Right kidney (tissue), 9 donors: ENCODE results near the gene GPSM3.
"Not testable (repeated sequence)": the region's sequence is repeated elsewhere in the genome, so short reads cannot be mapped to it uniquely, and the experiment has no call there.

Experiments
- DNase-seq: peaks from one replicate; pipeline ENCODE4 v3.0.0-alpha.2; 2016
- long read RNA-seq, 8 donors: transcript quantifications; one replicate each; lab custom pipeline, GENCODE V29; 2026

GPSM3 gene, protein sequence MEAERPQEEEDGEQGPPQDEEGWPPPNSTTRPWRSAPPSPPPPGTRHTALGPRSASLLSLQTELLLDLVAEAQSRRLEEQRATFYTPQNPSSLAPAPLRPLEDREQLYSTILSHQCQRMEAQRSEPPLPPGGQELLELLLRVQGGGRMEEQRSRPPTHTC
- long read RNA-seq, donor 1, partial matches to known transcripts = 0 of 4 reads
- long read RNA-seq, donor 1, other reads (novel, unspliced or antisense) = 0 of 4 reads
- long read RNA-seq, donor 2, partial matches to known transcripts = 0 of 4 reads
- long read RNA-seq, donor 2, other reads (novel, unspliced or antisense) = 0 of 4 reads
- long read RNA-seq, donor 3 = 0 reads
- long read RNA-seq, donor 4, partial matches to known transcripts = 0 of 3 reads
- long read RNA-seq, donor 4, other reads (novel, unspliced or antisense) = 0 of 3 reads
- long read RNA-seq, donor 5, transcript GPSM3-206 (4 exons, 1,476 nt) = major isoform, 5 of 5 reads
- long read RNA-seq, donor 5, partial matches to known transcripts = 0 of 5 reads
- long read RNA-seq, donor 5, other reads (novel, unspliced or antisense) = 0 of 5 reads
- long read RNA-seq, donor 6, partial matches to known transcripts = 5 of 6 reads
- long read RNA-seq, donor 6, other reads (novel, unspliced or antisense) = 0 of 6 reads
- long read RNA-seq, donor 7, transcript GPSM3-206 (4 exons, 1,476 nt) = major isoform, 6 of 17 reads
- long read RNA-seq, donor 7, partial matches to known transcripts = 9 of 17 reads
- long read RNA-seq, donor 7, other reads (novel, unspliced or antisense) = 0 of 17 reads
- long read RNA-seq, donor 8, transcript GPSM3-206 (4 exons, 1,476 nt) = major isoform, 6 of 13 reads
- long read RNA-seq, donor 8, partial matches to known transcripts = 6 of 13 reads
- long read RNA-seq, donor 8, other reads (novel, unspliced or antisense) = 0 of 13 reads

DNA sequence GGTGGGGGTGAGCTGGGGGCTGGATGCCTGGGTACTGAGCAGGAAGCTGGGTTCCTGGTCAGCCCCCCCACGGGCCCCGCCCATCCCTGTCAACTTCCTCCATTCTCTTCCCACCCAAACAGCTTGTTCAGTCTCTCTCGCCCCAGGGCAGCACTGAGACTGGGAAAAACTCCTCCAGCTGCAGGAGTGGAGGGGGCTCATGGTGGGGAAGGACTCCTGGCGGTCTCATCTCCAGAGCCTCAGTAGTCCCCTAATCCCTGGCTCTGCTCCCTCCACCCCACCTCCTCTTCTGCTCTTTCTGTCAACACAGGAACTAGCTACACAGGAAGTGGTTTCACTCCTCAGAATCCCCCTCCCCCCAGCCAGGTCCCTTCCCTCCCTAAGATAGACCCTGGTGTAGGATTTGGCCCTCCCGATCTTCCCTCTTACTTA lies at the start of gene GPSM3:
Gene GPSM3, minus strand, starts transcription at position 36 of the 432 bp plus-strand sequence. CDS start 130 bp downstream, outside the sequence.
- DNase-seq = no peak

DNA sequence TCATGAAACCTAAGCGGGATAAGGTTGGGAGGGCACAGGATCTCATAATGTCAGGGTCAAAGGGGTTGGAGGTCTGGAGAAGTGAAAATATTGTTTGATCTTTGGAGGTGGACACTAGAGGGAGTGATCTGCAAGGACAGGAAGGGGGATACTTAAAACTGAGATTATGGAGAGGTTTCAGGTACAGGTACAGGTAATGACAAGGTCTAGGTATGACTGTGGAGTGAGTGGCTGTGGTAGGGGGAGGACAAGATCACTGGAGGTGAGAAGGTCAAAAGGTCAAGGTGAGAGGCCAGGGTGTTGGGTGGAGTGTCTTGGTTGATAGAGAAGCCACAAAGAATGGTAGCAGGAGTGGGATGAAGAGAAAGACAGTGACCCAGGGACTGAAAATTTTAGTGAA lies 48.2 kb upstream of the GPSM3 start:
- DNase-seq = no peak

DNA sequence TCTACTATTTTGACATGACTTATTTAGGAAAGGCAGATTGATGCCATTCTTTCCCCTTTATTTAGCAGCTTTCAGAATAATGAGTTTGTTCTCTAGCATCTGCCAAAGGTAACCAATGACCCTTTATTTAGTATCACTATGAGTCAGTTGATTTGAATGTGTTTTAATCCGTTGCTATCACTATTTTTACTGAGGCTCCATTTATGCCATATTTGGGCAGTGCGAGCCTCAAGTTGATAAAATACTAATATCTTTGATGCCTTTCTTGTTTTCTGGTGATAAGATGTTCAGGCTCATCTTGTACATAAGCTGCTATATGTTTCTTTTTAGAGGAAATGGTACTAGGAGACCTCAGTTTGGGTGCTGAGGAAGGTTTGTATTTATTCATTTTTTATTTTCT lies 47.0 kb upstream of the GPSM3 start:
- DNase-seq = no peak

DNA sequence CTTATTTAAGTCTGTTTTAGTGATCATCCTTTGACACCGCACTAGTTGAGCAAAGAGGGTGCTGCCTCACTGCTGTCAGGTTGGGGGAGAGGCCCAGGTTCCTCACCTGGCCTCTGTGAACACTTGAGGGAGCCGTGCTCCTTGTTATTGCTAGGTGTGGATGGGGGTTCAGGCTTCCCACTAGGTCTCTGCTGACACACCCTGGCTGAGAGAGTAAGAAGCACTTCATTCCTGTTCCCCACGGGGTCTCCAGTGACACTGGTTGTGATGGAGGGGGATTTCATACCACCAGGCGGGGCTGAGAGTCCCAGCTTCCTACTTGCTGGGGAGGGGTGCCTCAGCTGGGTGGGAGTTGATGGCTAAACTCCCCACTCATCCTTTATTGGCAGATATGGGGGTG lies 42.5 kb upstream of the GPSM3 start:
- DNase-seq = no peak

DNA sequence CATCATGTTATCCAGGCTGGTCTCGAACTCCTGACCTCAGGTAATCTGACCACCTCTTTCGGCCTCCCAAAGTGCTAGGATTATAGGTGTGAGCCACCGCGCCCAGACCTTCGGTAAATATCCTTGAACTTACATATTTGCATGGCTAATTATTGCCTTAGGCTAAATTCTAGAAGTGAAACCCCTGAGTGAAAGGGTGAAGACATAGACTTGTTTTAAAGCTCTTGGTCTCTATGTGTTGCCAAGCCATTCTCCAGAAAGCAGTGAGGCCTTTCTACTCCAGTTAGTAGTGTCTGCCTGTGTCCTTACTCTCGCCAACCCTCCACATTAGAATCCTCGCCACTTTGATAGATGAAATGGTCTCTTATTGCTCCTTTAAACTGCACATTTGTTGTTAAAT lies 34.0 kb upstream of the GPSM3 start:
- no peak for DNase-seq

DNA sequence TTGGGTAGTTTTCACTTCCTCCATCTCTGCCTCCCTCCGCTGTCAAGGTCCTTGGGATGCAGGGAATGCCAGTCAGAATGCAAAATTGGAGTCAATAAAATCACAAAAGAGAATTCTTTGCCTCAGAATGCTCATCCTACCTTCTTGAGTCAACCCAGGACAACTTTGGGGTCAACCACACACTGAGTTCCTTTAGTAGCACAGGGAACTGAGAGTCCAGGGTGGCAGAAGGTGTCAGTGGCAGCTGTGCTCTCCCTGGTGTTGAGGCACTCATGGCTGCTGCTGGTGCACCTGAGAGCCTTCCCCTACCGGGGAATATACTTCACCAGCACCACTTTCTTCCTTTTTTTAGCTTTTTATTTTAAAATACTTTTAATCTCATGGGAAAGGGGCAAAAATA lies 32.3 kb upstream of the GPSM3 start:
- DNase-seq = no peak

DNA sequence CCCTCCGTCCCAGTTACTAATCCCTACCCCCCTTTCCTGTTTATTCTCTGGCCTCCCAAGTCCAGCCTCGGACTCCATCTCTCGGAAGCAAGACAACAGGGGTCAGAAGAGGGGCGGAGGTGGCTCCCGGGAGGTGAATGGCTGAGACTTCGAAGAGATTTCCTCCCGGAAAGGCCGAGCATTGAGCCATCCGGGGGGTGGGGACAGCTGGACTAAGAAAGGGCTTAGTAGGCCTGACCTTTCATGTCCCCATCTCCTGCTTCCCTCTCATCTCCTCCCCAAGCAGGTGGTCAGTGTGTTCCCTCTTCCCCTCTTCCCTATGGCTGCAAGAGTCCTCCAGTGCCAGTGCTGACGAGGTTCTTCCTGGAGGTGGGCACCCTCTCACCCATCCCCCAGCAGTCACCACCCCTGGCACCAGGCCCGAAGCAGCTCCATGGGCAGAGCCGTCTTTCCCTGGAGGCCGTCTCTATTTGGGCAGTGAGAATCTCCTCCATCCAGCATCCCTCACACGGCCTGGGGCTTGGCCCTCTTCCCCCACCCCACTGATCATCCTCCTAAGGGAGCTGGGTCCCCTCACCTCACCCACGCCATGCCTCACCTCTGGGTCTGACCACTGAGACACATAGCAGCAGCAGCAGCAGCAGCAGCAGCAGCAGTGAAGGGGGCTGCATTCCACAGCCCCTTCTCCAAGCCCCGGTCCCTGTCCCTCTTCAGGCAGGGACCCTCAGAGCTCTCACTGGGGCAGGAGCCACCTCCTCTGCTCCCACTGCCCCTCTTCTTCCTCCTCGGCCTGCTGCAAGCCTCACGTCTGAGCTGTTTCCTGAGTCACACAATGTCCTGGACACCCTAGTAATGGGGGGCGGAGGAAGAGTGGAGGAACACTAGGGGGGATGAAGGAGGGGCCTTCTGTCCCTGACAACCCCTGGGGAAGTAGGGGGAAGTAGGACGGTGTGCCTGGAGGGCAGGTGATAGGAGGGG lies 31.1 kb upstream of the GPSM3 start, which contains the start of gene NOTCH4:
Gene NOTCH4, minus strand, starts transcription at position 810 of the 978 bp plus-strand sequence. Its CDS starts 139 bp downstream, at position 671.
- DNase-seq = no peak

DNA sequence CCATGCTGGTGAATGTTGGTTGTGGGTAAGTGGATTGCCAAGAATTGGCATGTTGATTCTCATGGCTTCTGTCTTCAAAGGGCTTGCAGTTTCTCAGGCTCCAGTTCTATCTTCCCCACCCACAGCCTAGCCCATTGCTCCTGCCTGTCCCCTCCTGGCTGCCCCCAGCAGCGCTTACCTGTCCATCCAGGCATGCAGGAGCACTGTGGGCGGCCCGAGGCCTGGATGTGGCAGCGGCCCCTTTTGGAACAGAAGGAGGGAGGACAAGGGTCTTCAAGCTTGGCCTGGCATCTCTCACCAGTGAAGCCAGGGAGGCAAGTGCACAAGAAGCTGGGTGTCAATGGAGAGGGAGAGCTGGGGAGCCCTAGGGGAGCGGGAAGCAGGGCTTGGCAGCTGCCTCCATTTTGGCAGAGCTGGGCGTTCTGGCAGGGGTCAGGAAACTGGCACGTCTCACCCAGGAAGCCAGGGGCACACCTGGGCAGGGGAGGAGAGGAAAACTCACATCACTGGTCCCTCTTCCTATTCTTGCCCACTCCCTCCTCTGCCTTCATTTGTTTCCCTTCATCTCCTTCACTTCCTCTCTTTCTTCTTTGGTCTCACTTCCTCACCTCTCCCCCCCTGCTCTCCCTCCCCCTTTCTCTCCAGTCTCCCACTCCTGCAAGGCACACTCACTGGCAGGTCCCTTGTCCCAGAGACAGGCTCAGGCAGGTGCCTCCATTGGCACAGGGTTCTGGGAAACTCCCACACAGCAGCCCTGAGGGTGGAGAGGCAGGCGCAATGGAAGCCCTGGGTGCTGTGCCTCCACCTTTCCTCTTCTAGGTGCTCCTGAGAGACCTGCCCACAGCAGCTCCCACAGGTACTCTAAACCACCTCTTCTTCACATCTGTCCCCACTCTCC lies 30.1 kb upstream of the GPSM3 start:
- no peak for DNase-seq

DNA sequence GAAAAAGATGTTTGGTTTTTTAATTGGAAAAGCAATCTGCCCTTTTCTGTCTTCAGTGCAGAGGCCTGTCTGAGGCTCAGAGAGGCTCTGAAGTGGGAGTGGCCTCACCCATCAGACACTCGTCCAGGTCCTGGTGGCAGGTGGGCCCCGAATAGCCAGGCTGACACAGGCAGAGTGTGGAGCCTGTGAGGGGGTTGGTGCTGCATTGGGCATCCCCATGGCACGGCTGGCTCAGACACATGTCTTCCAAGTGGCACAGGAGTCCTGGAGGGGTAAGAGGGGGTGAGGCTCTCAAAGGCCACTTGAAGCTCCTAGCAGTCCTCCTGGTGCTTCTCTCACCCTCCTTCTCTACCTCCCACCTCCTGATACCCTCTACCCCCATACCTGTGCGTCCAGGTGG lies 27.6 kb upstream of the GPSM3 start:
- DNase-seq = no peak

DNA sequence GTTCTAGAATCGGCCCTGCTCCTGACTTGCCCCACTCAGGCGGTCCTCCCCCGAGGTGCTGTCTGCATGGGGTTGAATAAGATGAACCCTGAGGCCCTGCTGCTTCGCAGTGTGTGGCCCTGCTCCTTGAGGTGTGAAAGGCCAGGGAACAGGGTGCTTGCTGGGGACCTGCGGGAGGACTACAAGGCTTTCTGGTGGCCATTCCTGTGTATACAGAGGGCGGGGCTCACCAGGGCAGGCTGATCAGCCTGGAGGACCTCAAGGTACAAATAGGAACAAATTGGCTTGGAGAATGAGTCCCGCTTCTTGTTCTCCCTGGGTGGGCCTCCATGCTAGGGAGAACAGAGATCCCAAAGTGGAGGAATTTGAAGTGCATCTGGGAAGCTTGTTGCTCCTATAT lies 25.7 kb upstream of the GPSM3 start:
- DNase-seq = no peak

DNA sequence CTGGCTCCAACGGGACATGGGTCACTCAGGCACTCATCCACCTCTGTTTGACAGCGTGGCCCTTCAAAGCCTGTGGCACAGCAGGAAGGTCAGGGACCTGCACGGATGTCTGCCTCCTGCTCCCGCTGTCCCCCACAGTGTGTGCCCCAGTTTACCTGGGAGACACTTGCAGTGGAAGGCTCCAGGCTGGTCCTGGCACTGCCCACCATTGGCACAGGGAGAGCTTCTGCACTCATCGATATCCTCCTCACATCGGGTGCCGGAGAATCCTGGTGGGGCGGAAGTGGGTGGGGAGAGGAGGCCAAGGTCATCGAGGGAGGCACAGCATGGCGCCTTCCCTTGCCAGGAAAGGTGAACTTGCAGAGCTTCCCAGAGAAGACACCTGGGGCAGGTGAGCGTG lies 24.6 kb upstream of the GPSM3 start:
- DNase-seq = no peak

DNA sequence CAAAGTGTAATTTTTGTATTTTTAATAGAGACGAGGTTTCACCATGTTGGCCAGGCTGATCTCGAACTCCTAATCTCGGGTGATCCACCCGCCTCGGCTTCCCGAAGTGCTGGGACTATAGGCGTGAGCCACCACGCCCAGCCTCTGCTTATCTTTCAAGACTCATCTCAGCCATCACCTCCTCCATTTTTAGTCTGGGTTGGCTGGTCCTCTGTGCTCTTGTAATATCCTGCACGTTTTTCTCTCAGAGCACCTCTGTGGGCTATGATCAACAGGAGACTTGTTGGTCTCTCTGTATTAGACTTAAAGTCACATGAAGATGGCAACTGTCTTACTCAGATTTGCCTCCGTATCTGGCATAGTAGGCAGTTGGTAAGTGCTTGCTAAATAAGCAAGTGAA lies 23.8 kb upstream of the GPSM3 start:
- no peak for DNase-seq

DNA sequence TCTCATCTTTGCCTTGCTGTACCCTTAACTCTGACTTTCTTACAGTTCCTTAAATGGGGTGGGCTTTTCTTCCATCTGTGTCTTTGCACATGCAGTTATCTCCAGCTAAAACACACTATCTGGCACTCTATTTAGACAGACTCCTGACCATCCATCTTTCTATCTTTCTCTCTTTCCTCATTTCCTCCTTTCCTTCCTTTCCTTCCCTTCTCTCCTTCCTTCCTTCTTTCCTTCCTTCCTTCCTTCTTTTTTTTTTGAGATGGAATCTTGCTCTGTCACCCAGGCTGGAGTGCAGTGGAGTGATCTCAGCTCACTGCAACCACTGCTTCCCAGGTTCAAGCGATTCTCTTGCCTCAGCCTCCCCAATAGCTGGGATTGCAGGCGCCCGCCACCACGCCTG lies 23.2 kb upstream of the GPSM3 start:
- DNase-seq = no peak

DNA sequence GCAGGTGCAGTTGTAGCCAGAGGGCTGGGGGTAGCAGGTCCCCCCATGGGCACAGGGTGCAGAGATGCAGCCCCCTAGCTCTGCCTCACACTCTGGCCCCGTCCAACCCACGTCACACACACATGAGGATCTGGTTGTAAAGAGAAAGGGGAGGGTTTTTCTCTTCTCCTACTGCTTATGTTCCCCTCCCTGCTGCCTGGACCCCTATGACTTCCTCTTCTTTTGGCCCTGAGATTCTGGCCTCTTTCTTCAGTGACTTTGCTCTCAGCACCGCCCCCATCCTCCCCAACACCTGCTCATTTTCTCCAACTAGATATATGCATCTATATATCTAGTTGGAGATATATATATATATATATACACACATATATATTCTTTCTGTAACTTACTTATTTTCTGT lies 21.7 kb upstream of the GPSM3 start:
- DNase-seq = no peak

DNA sequence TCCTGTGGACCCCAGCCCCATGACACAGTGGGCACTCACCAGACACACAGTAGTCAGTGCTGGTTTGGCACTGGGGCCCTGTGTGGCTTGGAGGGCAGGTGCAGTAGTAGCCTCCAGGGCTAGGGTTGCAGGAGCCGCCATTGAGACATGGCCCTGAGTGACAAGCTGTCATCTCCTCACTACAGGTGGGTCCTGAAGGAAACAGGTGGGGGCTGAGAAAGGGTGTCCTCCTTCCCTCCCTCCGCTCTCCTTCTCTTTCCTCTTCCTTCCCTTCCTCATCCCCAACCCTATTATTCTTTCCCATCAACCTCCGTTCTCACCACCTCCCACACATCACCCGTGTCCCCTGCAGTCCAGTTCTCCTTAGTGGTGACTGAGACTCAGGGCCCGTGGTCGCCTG lies 21.2 kb upstream of the GPSM3 start:
- DNase-seq = no peak

DNA sequence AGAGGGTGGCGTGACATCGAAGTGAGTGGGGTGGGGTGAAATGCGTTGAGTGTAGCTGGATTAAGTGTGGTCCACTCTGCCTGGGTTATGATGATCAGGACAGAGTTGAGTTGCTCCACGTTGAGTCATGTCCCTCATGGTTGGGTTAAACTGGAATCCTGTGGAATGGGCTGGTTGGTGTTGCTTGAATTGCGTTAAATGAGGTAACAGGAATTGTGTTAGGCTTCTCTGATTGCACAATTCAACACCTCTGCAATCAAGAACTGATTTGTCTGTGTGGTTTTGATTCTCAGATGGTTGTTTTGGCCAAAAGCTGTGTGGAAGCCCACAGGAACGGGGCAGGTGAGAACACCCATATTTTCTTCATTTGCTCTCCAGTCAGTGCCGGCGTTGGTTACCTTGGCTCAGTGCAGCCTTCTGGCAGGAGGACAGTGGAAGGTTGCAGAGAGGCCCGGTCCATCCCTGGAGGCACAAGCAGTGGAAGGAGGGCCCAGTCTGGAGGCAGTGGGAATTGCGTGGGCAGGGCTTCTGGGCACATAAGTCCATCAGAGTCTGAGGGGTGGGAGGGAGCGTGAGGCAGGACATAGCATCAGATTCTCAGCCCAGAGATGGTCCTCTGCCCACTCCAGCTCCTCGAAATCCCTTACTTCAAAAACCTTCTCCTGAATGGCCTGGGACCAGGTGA lies 19.8 kb upstream of the GPSM3 start:
- DNase-seq = no peak

DNA sequence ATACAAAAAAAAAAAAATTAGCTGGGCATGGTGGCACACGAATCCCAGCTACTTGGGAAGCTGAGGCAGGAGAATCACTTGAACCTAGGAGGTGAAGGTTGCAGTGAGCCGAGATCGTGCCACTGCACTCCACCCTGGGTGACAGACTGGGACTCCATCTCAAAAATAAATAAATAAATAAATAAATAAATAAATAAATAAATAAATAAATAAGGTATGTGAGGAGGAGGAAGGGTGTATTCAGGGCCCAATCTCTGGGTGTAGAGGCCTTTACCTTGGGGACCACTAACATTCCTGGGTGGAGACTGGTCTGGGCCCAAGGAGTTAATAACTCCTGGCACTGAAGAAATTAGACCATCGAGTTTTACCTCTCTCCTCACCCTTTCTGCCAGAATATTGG lies 19.0 kb upstream of the GPSM3 start:
- not testable (repeated sequence) for DNase-seq

DNA sequence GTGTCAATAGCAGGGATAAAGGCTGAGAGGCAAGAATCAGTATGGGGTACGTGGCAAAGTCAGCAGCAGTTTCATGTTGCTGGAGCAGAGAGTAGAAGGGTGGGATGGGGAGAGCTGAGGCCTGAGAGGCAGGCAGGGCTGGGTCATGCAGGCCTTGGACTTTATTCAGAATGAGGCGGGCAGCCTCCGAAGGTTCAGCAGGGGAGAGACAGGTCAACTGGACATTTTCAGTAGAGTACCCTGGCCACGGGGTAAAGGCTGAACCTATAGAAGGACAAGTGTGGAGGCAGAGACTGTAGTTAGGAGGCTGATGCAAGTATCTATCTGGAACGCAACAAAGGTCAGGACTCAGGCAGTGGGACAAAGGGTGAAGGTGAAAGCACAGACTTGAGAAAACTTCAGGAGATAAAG lies 17.8 kb upstream of the GPSM3 start:
- DNase-seq = no peak

DNA sequence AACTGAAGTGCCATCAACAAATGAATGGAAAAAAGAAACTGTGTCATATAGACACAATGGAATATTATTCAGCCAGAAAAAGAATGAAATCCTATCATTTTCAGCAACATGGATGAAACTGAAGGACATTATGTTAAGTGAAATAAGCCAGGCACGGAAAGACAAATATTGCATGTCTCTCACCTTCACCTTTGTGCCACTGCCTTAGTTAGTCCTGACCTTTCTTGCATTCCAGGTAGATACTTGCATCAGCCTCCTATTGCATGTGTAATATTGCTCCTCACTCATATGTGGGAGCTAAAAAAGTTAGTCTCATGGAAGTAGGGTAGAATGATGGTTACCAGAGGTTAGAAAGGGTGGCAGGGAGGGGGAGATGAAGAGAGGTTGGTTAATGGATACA lies 16.6 kb upstream of the GPSM3 start:
- no peak for DNase-seq

DNA sequence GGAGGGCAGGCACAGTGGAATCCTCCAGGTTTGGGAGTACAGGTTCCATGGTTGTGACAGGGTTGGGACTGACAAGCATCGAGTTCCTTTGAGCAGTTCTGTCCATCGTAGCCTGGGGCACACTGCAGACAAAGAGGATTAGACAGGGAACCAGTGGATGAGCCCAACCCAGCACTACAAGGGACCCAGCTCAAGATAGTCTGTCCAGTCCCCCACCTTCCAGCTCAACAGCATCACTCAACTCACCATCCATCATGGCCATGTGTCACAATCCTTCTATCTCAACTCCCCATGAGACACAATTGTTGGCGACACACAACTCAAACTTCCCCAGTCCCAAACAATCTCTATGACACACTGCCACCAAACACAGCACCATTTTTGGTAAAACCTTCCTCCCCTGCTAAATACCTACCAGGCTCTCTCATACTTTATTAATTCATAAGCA lies 11.8 kb upstream of the GPSM3 start:
- no peak for DNase-seq
